Right lung (tissue), 10 donors: ENCODE results near the gene NNMT. TPM values are rescaled to one million over a fixed set of nuclear protein-coding genes. Genes with fewer than 3 reads are reported as not detected.

Source experiments
- DNase-seq, 2 donors: peaks; one replicate each; pipeline ENCODE4 v3.0.0-alpha.2; 2013
- long read RNA-seq, 8 donors: transcript quantifications; one replicate each; lab custom pipeline, GENCODE V29; 2026
- polyA plus RNA-seq, 5 donors: library from polyadenylated mRNA; unstranded; fragments of 120-200 nt; gene quantifications; one replicate each; pipeline versions ENCODE4 v1.2.1 to v1.2.3, GENCODE V29; 2013; ENCODE audit warnings: inconsistent platforms in 1 of 5, low replicate concordance in 1 of 5; ENCODE audit not compliant: insufficient read length in 5 of 5, insufficient read depth in 1 of 5

Gene NNMT
- 1 to 10 TPM; 1.1 to 4.6 (median 1.9) TPM for polyA plus RNA-seq
- long read RNA-seq, donor 1 = 0 reads
- long read RNA-seq, donor 2, partial matches to known transcripts = 0 of 1 reads
- long read RNA-seq, donor 2, other reads (novel, unspliced or antisense) = 0 of 1 reads
- long read RNA-seq, donor 3, partial matches to known transcripts = 0 of 2 reads
- long read RNA-seq, donor 3, other reads (novel, unspliced or antisense) = 0 of 2 reads
- long read RNA-seq, donor 4 = 0 reads
- long read RNA-seq, donor 5 = 0 reads
- long read RNA-seq, donor 6, partial matches to known transcripts = 0 of 2 reads
- long read RNA-seq, donor 6, other reads (novel, unspliced or antisense) = 0 of 2 reads
- long read RNA-seq, donor 7 = 0 reads
- long read RNA-seq, donor 8 = 0 reads

DNA sequence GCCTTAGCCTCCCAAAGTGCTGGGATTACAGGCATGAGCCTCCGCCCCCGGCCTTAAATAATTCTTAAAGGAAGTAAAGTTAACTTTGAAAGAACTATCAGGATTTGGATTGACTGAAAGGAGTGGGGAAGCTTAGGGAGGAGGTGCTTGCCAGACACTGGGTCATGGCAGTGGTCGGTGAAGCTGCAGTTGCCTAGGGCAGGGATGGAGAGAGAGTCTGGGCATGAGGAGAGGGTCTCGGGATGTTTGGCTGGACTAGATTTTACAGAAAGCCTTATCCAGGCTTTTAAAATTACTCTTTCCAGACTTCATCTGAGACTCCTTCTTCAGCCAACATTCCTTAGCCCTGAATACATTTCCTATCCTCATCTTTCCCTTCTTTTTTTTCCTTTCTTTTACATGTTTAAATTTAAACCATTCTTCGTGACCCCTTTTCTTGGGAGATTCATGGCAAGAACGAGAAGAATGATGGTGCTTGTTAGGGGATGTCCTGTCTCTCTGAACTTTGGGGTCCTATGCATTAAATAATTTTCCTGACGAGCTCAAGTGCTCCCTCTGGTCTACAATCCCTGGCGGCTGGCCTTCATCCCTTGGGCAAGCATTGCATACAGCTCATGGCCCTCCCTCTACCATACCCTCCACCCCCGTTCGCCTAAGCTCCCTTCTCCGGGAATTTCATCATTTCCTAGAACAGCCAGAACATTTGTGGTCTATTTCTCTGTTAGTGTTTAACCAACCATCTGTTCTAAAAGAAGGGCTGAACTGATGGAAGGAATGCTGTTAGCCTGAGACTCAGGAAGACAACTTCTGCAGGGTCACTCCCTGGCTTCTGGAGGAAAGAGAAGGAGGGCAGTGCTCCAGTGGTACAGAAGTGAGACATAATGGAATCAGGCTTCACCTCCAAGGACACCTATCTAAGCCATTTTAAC is at the start of gene NNMT:
Gene NNMT (plus strand): TSS at position 724 of the 929 bp plus-strand sequence. CDS start 158 bp downstream, at position 882.
- no peak for DNase-seq

DNA sequence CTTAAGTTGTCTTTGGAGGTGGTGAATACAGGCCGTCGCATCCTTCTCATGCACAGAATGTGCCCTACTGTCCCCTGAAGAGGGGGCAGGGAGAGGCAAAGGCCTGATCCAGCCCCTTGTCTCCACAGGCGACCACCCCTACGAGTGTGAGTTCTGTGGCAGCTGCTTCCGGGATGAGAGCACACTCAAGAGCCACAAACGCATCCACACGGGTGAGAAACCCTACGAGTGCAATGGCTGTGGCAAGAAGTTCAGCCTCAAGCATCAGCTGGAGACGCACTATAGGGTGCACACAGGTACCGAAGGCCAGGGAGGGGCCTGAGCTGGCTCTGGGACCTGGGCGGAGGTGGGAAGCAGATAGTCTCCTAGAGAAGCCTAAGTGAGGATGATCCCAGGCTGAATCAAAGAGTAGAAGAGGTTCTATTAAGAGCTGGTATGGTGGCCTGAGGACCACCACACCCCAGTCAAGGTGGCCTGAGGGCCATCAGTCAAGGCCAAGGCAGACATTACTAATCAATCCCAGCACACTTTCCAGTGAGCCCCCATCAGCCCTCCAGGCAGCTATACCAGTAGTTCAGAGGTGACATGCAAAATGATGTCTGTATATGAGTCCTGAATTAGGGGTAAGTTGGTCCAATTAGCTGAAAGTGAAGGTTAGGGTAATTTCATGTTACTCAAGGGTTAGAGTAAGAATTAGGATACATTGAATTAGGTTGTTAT is 49.0 kb upstream of the NNMT start:
- no peak for DNase-seq

DNA sequence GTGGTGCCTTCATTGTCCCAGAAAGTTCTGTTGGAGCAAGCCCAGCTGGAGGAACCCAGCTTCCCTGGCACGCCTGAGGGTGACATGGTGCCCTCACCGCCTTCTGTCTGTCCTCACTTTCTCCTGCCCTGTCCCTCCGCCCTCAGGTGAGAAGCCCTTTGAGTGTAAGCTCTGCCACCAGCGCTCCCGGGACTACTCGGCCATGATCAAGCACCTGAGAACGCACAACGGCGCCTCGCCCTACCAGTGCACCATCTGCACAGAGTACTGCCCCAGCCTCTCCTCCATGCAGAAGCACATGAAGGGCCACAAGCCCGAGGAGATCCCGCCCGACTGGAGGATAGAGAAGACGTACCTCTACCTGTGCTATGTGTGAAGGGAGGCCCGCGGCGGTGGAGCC is 46.0 kb upstream of the NNMT start:
- no peak for DNase-seq

DNA sequence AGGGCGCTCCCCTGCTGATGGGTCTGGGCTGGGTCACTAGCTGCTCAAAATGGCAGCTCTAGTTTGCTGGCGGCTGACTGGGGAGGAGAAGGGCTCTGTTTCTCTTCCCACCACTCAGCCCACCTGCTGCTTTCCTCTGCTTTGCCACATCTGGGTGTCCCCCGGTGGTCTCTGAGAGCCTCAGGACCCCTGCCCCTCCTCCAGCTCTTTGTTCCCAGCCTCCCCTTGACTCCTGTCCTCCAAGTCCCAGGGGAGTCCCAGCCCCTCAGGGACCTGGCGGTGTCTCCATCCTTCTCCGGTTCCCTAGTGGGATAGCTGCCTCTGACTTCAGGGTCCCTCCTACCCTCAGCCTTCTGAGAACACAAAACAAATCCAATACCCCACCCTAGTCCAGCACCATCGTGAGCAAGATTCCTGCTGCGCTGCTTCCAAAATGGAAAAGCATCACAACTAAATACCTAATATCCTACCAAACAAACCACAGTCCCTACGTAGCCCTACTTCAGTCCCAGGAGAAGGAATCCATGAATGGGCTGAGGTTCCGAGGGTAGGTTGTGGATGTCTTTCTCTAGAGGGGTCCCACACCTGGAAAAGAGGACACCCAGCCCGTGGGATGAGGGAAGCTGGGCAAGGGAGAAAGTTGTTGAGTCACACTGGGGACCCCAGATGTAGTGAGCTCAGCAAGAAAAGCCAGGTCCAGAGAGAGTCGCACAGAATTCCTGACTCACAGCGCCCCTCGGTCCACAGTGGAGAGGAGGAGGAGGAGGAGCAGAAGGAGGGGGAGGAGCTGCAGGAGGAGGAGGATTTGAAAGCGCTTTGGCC is 45.0 kb upstream of the NNMT start:
- DNase-seq = no peak

DNA sequence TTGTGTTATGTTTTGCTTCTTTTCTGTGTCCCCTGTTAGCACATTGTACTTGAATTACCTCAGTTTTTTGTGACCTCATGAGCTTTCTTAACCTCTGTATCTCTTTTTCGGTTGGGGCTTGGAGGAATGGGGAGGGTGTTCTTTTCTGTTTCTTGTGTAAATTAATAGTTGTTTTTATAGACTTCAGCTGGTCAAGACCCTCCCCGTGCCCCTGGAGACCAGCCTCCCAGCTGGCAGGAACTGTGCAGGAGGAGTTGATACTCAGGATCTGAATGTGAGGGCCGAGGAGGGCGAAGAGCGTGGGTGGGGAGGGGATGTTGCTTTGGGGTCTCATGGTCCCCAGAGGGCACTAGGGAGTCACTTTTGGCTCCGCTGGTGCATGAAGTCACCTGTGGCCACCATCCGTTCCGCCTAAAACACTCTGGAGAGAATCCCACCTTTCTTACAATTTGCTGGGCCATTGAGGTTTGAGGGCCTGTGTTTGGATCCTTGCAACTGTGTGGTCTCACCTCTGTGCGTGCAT is 44.3 kb upstream of the NNMT start:
- DNase-seq = no peak

DNA sequence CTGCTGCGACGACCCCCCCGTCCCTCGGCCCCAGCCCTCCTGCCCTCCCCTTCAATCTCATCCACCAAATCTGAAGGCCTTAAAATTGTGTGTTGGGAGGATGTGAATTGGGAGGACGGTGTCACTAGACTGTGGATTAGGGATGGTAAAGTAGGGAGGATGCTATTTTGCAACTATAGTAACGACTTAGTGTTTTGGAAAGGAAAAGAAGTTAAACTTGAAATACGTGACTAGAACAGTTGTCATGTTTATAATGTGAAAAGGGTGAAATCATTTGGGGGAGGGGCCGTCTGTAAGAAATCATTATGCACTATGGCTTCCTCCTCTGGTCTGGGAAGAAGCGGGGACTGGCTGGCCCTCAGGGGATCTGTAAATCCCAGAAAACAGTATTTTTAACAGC is 43.4 kb upstream of the NNMT start:
- DNase-seq = no peak

DNA sequence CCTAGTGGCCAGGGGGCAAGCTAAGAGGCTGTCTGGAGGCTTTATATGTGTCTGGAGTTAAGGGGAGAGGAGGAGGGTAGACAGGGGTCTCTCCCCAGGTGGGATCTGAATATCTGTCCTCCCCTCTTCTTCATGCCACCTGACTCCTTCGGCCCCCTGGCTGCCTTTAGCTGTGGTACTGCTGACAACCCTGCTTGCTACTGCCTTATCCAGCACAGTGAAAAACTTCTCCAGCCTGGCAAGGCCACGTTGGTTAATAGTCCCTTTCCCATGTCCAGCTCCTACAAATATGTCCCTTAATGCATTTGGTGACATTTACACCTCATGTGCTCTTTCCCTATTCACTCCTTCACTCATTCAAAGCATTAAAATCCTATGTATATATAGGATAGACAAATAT is 42.4 kb upstream of the NNMT start:
- no peak for DNase-seq

DNA sequence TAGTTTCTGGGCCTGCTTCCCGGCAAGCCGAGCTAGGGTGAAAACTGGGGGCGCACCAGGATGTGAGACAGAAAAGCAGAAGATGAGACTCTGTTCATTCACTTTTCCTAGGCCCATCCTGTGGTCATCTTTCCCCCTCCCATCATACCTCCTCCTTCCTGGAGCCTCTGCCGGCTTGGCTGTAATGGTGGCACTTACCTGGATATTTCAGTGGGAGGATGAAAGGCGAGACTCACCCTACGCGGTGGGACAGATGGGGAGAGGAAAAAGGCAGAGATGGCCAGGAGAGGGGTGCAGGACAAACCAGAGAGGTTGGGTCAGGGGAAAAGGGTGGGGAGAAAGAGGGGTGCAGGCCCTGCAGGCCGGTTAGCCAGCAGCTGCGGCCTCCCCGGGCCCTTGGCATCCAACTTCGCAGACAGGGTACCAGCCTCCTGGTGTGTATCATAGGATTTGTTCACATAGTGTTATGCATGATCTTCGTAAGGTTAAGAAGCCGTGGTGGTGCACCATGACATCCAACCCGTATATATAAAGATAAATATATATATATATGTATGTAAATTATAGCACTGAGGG is 41.5 kb upstream of the NNMT start:
- DNase-seq = no peak

DNA sequence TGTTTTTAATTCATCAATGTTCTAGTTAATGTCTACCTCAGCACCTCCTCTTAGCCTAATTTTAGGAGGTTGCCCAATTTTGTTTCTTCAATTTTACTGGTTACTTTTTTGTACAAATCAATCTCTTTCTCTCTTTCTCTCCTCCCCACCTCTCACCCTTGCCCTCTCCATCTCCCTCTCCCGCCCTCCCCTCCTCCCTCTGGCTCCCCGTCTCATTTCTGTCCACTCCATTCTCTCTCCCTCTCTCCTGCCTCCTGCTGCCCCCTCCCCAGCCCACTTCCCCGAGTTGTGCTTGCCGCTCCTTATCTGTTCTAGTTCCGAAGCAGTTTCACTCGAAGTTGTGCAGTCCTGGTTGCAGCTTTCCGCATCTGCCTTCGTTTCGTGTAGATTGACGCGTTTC is 40.9 kb upstream of the NNMT start:
- DNase-seq = no peak

DNA sequence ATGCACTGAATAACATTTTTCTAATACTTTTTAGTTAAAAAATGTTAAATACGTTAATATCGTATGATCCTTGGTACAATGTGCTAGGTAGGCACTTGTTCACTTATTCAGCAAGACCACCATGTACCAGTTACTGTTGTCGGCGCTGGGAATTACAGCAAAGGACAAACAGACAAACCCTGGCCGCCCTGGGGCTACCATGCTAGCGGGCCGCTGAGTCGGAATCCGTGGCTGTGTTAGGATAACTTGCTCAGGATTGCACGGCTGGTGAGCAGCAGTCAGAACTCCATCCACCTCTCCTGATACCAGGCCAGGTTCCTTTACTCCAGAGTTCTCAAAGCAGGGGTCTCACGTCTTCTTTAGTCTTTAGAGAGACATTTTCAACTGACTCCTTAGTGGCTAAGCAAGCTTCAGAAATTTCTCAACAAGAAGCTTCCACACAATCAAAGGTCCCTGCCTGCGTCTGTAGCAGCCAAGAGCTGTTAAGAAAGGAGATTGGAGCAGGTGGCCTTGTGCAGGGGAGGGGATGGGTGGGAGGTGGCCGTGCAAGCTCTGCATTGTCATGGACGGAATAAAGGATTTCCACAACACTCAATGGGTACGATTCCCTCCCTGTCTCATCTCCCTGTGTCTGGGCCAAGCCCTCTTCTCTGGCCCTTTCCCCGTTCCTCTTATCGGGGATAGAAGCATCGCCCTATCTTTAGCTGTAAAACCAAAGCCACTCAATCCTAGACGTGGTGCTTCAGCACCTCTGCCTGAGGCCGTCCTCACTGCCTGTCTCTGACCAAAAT is 39.8 kb upstream of the NNMT start:
- DNase-seq = no peak

DNA sequence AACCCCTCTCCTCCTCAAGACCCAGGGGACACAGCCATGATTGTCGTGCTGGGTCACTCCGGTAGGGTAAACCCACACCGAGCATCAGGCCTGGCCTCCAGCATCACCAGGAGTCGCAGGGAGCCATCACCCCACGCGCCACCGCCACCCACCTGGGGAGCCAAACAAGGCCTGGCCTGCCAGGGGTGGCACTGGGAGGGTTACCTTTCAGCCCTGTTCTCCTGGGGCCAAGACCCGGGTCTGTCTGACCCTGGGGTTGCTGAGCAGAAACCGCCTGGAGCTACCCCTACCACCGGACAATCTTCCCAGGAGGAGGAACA is 39.3 kb upstream of the NNMT start:
- no peak for DNase-seq

DNA sequence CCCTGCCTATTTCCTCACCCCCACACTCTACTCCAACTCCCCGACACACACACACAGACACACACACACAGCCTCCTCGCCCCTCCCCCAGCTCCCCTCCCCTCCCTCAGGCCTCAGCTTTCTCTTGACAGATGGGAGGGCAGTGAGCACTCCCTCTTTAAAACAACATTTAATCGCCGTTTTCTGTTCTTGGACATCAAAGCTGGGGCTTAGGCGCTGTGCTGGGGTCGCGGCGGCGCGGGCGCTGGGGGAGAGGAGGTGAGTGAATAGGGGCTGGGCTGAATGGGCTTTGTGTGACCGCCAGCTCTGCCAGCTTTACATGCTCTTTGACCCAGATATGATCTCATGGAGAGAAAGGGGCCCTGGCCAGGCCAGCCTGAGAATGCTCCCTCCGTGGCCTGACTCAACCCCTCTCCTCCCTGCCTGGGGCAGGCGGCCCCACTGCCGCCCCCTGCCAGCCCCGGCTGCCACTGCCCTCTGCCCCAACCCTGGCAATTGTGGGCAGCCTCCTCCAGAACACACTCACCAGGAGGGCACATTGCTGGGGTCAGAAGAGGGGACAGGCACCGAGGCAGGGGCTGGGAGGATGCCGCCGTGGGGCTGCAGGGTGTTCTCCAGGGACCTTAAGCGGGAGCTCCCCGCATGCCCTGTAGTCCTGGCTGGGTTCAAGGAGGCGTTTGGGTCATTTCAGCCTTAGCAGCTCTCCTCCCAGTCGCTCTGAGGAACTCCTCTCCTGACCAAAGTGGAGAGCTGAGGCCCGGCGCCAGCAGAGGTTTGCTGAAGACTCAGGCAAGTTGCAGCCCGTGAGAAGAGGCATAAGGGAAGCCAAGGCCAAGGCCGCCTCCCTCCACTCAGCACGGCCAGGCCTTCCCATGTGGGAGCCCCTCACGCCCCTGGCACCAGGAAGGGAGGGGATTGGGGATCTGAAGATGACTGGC is 38.3 kb upstream of the NNMT start:
- DNase-seq = no peak

DNA sequence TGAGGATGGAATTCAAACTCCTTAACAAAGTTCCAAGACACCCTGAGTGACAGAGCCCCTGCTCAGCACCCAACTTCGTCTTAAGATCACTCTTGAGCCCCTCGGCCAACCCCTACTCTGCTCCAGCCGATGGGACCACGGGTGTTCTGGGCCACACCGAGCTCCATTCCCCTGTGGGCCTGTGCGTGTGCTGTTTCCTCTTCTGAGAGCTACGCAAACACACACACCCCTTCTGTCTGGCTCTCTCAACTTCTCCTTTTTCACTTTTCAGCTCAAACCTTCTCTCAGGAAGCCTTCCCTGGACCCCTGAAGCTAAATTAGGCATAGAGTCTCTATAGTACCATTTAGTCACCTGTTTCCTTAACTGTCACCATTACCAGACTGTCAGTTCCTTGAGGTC is 37.5 kb upstream of the NNMT start:
- no peak for DNase-seq

DNA sequence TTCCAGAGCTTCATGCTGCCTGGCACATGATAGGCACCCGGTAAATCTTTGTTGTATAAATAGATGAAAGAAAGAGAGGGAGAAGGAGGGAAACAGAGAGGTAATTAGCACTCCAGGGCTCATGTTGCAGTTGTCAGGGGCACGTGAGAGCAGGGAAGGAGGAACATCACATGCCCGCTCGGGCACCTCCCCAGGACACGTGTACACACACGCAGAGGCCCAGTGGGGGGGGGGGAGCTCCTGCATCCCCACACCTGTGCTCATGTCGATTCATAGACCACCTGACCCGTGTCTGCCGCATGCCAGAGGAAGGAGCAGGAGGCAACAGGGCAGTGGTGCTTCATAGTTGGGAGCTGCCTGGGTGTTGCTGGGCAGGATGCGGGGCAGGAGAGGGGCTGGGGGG is 37.1 kb upstream of the NNMT start:
- DNase-seq = no peak

DNA sequence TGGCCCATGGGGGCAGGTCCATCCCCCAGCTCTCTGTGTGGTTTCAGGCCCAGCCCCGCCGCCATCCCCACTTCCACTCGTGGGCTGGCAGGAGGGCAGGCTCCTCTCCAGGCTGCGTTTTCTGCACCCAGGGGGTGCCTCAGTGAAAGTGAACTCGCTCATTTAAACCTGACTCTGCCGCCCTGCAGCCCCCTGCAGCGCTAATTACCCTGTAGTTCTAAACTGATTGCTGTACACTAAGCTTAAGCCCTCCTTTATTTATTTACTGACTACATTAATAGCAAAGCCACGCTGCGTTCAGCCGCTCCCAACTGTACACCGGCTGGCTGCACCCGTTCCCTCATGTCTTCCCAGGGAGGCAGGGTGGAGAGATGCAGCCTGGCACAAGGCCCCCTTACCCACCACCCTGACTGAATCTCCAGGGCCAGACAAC is 36.6 kb upstream of the NNMT start:
- no peak for DNase-seq

DNA sequence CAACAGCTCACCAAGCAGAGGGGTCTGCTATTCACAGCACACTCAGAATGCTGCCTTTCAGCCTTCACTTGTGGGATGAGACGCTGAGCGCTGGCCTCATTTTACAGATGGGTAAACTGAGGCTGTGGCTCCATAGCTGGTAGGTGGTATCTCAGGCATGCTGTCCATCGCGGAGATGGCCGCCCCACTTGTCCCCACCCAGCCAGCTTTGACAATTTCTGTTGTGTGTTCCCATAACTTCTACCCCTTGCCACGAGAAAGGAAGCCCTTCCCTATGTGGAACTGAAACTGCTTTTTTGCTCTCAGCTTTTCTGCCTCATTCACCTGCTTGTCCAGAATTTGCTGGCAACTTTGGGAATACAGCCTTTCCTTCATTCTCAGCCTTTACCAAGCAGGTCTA is 36.1 kb upstream of the NNMT start:
- DNase-seq = no peak

DNA sequence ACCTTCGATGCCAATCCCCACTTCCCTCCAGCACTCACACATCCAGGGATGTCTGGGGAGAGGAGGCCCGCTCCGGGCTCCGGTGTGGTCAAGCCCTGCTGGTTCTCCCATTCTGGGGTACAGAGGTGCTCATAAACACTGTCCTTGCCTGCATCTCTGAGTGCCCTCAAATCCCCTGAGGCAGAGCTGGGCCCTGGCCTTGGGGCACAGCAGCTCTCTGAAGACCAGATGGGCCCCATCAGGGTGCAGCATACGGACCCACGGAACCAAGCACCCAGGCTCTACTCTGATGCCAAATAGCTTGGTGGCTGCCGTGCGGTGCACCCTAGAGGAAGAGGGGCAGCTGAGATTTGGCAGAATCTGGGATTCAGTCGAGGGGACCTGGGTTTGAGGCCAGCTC is 35.7 kb upstream of the NNMT start:
- no peak for DNase-seq

DNA sequence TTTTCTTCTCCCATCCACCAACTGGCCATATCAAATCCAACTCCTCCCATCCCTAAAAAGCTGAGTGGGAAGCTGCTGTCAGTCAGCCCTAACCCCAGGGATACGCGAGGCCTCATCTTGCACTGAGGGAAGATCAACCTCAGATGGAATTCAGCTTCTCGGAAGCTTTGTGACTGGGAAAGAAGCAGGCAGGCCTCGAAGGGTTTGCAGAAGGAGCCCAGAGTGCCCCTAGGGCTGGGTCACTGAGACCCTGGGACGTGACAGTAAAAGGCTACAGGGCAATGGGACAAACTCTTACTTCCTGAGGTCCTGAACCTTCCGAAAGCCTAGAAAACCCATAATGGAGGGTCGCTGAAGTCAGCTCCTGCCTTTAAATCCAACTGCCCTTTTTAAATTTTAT is 34.4 kb upstream of the NNMT start:
- no peak for DNase-seq
